HuH-7 (cell line): ENCODE data around the gene FAM180A.
A peak's percentile ranks its signal among the peaks of the same experiment; 100 is the strongest.
"Not testable (repeated sequence)": the region's sequence is repeated elsewhere in the genome, so short reads cannot be mapped to it uniquely, and the experiment has no call there.

Source experiments
- DNase-seq: peaks from one replicate; pipeline ENCODE4 v3.0.0; 2011; ENCODE audit warnings: low spot score

FAM180A gene

GRCh38 chr7:135712796-135713195 is 35.8 kb downstream of the FAM180A start:
- DNase-seq, result no peak

GRCh38 chr7:135712182-135712782 is 36.3 kb downstream of the FAM180A start:
- DNase-seq, result no peak

GRCh38 chr7:135711139-135711469 is 37.5 kb downstream of the FAM180A start:
- no peak for DNase-seq

DNA sequence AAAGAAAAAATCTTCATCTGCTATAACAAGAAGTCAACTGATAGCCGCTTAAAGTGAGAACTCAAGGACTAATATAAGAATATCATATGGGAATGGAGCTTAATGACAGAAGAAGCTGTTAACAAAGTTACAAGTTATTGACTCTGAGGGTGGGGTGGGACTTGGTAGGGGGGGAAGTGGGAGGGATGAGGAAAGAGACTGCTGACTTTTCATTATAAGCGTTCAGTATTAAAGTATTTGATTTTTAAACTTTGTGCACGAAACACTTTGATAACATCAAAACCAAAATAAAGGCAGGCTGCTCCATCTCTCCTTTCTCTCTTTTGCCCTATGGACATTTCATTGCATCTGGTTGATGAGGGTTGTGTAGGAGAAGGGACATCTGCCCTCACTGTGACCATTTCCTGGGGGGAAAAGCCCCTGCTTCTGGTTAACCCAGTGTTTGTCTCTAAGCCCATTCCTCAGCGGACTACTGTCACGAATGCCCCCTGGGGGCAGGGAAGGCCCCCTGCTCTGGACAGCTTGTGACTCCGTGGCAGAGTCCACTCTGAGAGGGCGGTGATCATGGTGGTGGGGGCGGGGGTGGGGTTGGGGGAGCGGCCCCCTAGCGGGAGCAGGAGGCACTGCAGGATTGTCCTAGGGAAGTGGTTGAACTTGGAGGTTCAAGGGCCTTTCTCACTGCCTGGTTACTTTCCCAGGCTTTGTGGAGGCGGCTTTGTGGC is 38.0 kb downstream of the FAM180A start:
- peak; percentile 77 for DNase-seq

- no peak for DNase-seq
These were observed 39.1 kb downstream of the FAM180A start for GRCh38 chr7:135709508-135709907.

DNA sequence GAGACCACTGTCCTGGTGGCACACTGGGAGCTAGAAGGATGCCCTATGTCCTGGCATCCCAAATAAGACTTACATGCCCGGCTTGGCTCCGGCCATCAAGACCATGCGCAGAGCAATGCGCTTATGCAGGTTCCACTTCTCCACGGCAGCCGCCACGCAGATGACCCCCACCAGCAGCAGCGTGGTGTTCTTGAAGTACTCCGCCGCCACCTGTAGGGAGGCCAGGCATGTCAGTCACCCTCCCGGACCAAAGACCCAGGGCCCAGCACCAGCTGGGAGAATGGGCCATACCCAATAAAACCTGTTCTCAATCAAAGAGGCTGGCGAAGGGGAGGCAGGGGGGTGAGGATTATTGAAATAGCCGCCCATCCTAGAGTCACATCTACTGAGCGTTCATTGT is 40.6 kb downstream of the FAM180A start:
- DNase-seq, result no peak

GRCh38 chr7:135707570-135707966 is 41.0 kb downstream of the FAM180A start:
- no peak for DNase-seq

DNA sequence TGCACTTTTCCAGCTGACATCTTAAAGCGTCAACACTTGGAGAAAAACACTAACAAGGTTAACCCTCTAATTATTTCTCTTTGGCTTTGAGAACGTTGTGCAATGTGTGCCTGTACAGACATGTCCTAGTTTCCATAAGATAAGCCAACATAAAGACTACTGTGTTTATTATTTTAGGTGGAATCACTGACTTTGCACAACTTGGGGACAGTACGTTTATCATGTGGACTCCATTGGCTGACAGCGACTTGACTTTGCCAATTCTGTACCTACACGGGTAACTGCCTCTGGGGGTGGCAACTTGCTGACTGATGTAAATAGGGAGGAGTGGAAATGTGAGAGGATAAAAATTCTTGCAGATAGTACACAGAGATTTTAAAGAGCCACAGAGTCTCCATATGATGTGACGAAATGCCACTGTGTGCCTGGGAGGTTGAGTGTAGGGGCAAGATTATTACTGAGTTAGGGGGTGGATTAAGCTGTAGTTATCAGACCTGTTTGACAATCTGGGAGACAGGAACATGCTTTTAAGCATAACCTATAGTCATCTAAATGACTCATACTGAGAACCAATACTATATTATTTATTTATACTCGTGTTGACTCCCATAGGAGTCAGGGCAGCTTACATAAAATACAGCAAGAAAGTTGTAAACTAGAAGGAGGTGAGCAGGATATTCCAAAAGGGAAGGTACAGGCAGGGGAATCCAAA is 41.6 kb downstream of the FAM180A start:
- no peak for DNase-seq

GRCh38 chr7:135706038-135706742 is 42.4 kb downstream of the FAM180A start:
- DNase-seq, result no peak

DNA sequence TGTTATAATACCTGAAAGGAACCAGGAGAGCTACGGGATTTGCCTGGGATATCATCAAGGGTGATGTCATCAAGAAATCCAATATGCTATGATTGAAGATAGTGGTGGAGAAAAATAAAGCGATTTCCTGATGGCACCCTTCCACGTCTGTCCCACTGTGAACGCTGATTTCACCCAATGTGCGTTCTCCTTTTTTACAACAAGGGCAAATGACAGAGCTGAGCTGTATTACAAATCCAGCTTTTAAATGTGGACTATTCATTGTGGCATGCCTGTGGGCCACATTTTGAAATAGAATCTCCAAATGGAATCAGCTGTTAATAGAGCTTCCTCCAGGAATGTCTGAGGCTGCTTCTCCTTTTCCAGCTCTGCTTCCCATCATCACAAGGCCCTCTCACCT is 43.9 kb downstream of the FAM180A start:
- no peak for DNase-seq

DNA sequence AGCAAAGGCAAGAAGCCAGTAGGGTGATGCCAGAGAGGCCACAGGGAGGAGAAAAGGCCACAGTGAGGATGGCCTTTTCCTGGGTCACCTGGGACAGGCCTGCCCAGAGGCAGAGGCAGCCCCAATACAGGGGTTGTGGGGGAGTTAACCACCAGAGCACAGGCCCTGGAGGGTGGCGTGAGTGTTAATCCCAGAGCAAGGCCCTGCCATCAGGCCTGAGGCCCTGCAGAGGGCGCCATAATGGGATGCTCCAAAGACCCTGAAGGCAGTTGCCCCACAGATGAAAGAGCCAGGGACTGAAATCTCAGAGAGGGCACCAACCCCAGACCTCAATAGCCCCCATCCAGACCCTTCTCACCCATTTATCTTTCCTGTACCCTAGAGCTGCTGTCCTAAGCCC is 44.5 kb downstream of the FAM180A start:
- no peak for DNase-seq

- no peak for DNase-seq
These were observed 51.1 kb downstream of the FAM180A start for GRCh38 chr7:135697276-135698049.

- DNase-seq, result no peak
These were observed 55.1 kb downstream of the FAM180A start for GRCh38 chr7:135693558-135693957.

GRCh38 chr7:135692606-135693005 is 56.0 kb downstream of the FAM180A start:
- not testable (repeated sequence) for DNase-seq

DNA sequence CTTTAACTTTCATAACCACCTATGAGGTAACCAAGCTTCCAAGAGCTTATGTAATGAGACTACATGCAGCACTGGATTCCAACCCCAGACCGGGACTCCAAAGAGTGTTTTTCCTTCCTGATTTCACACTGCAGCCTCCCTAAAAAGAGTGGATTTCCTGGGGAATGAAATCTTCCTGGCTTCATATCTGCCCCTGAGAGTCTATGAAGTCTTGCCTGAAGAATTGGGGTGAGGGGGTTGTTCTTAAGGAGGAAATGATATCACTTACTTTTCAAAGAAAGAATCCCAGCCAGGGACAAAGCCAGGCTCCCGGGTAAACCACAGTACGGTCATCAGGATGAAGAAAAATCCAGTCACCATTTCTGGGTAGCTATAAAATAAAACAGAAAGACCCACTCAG is 56.6 kb downstream of the FAM180A start:
- DNase-seq, result no peak

GRCh38 chr7:135690566-135690965 is 58.0 kb downstream of the FAM180A start:
- no peak for DNase-seq

GRCh38 chr7:135687466-135687865 is 61.1 kb downstream of the FAM180A start:
- DNase-seq, result no peak

- no peak for DNase-seq
These were observed 63.1 kb downstream of the FAM180A start for GRCh38 chr7:135685306-135686084.

- DNase-seq, result no peak
These were observed 63.9 kb downstream of the FAM180A start for GRCh38 chr7:135684699-135685098.

DNA sequence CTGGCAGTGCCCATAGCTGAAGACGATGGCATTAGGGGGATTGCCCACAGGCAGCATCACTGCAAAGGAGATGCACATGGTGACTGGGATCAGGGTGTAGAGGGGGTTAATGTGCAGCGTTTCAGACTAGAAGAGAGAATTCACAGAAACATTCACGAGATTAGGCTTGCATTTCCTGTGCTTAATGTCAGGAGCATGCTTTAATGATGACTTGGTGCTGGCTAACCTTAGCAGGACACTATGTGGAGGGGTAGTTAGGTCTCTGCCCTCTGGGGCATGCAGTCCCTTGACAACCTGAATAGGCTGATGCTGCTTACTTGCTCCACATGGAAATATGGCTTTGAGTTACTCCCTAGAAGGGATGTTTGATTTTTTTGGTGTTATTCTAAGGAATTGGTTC is 64.5 kb downstream of the FAM180A start:
- no peak for DNase-seq

- DNase-seq, result no peak
These were observed 65.0 kb downstream of the FAM180A start for GRCh38 chr7:135683609-135684008.
